IMR-90 (cell line): ENCODE data around the gene TCN1. TPM values are rescaled to one million over a fixed set of nuclear protein-coding genes. Genes with fewer than 3 reads are reported as not detected.

Experiments used
- ATAC-seq: fragments of 200-7000 bp; cut with Tn5 transposase; 2 replicates; pipeline ENCODE4 v1.9.1; 2020; ENCODE audit warnings: low read depth, mild to moderate bottlenecking, moderate library complexity
- BruUV-seq: library from RNA; stranded (reverse); fragments of 400-500 nt; replicated peaks from 2 replicates; lab custom pipeline; 2021; lab: Mats Ljungman, UMichigan
- CTCF ChIA-PET: fragments of 300-600 bp; formaldehyde crosslinking; extraction: SDS; loops from one replicate; lab custom pipeline; 2021; ENCODE audit warnings: antibody characterized with exemption; lab: Yijun Ruan, JAX
- POLR2A ChIA-PET: fragments of 300-600 bp; sonication (Branson Sonifier 250); formaldehyde crosslinking; loops from one replicate; lab custom pipeline; 2022; ENCODE audit warnings: antibody characterized with exemption; ENCODE audit not compliant: unreplicated experiment; lab: Charles Lee
- DNase-seq: peaks from one replicate; pipeline ENCODE4 v3.0.0; 2013
- H2AFZ ChIP-seq: replicated peaks from 2 replicates; pipeline ENCODE3; 2013; ENCODE audit warnings: low read length, mild to moderate bottlenecking; ENCODE audit not compliant: poor library complexity
- H2AK5ac ChIP-seq: 2 replicates; pipeline ENCODE4 v1.6.1; 2013; ENCODE audit warnings: low read depth, low read length, inconsistent platforms
- H2AK9ac ChIP-seq: replicated peaks from 2 replicates; pipeline ENCODE3; 2013; ENCODE audit warnings: mild to moderate bottlenecking, low read depth, low read length, moderate library complexity; ENCODE audit not compliant: poor library complexity
- H2BK120ac ChIP-seq: 2 replicates; pipeline ENCODE4 v1.6.1; 2013; ENCODE audit warnings: low read depth, low read length, inconsistent platforms
- H2BK15ac ChIP-seq: 3 replicates; pipeline ENCODE4 v1.6.1; 2013; ENCODE audit warnings: low read depth, low read length, inconsistent platforms
- H2BK20ac ChIP-seq: 2 replicates; pipeline ENCODE4 v1.6.1; 2013; ENCODE audit warnings: low read depth, mild to moderate bottlenecking, inconsistent platforms, low read length, moderate library complexity
- H2BK5ac ChIP-seq: 2 replicates; pipeline ENCODE4 v1.6.1; 2013; ENCODE audit warnings: mild to moderate bottlenecking, low read depth, low read length, inconsistent platforms; ENCODE audit not compliant: poor library complexity, severe bottlenecking
- H3K14ac ChIP-seq: replicated peaks from 2 replicates; pipeline ENCODE4 v1.6.1; 2013; ENCODE audit warnings: low read depth, low read length, inconsistent platforms
- H3K18ac ChIP-seq: 2 replicates; pipeline ENCODE4 v1.6.1; 2013; ENCODE audit warnings: low read depth, low read length, control low read depth
- H3K23ac ChIP-seq: 2 replicates; pipeline ENCODE4 v1.6.1; 2013; ENCODE audit warnings: low read depth, low read length, inconsistent platforms
- H3K27ac ChIP-seq: 2 replicates; pipeline ENCODE4 v1.5.1; 2013; ENCODE audit warnings: mild to moderate bottlenecking, control low read depth, low read length; ENCODE audit not compliant: insufficient read depth
- H3K27me3 ChIP-seq: 2 replicates; pipeline ENCODE4 v1.6.1; 2013; ENCODE audit warnings: low read length; ENCODE audit not compliant: control insufficient read depth, insufficient read depth
- H3K36me3 ChIP-seq: 2 replicates; pipeline ENCODE4 v1.6.1; 2013; ENCODE audit warnings: low read length, mixed read lengths; ENCODE audit not compliant: control insufficient read depth, insufficient read depth
- H3K4ac ChIP-seq: 2 replicates; pipeline ENCODE4 v1.6.1; 2013; ENCODE audit warnings: low read depth, low read length, inconsistent platforms
- H3K4me1 ChIP-seq: 2 replicates; pipeline ENCODE4 v1.6.1; 2013; ENCODE audit warnings: low read length, mixed read lengths; ENCODE audit not compliant: control insufficient read depth, insufficient read depth
- H3K4me2 ChIP-seq: 2 replicates; pipeline ENCODE4 v1.6.1; 2013; ENCODE audit warnings: low read depth, mild to moderate bottlenecking, control low read depth, low read length, moderate library complexity
- H3K4me3 ChIP-seq: 2 replicates; pipeline ENCODE4 v1.5.1; 2013; ENCODE audit warnings: low read depth, mild to moderate bottlenecking, control low read depth, low read length, moderate library complexity; ENCODE audit not compliant: insufficient read depth
- H3K56ac ChIP-seq: 2 replicates; pipeline ENCODE4 v1.6.1; 2013; ENCODE audit warnings: low read length, inconsistent platforms; ENCODE audit not compliant: insufficient read depth; ENCODE audit errors: extremely low read depth
- H3K79me1 ChIP-seq, 2 experiments: 2 replicates each; pipeline ENCODE4 v1.6.1; 2013; ENCODE audit warnings: low read length in 2 of 2, inconsistent platforms in 1 of 2, low read depth in 1 of 2
- H3K9ac ChIP-seq: 2 replicates; pipeline ENCODE4 v1.6.1; 2013; ENCODE audit warnings: low read depth, low read length, control low read depth
- H3K9me1 ChIP-seq: 2 replicates; pipeline ENCODE4 v1.6.1; 2013; ENCODE audit warnings: low read length, inconsistent platforms; ENCODE audit not compliant: insufficient read depth
- H3K9me3 ChIP-seq: 2 replicates; pipeline ENCODE4 v1.6.1; 2013; ENCODE audit warnings: low read length; ENCODE audit not compliant: control insufficient read depth, insufficient read depth
- H4K20me1 ChIP-seq: 2 replicates; pipeline ENCODE4 v1.6.1; 2013; ENCODE audit warnings: low read length, inconsistent platforms; ENCODE audit not compliant: insufficient read depth
- H4K5ac ChIP-seq: 2 replicates; pipeline ENCODE4 v1.6.1; 2013; ENCODE audit warnings: mild to moderate bottlenecking, low read depth, low read length, control low read depth
- H4K8ac ChIP-seq, 2 experiments: 2 replicates each; pipeline ENCODE4 v1.6.1; 2013; ENCODE audit warnings: low read depth in 2 of 2, low read length in 2 of 2, control low read depth in 1 of 2, inconsistent platforms in 1 of 2
- H4K91ac ChIP-seq: 2 replicates; pipeline ENCODE4 v1.6.1; 2013; ENCODE audit warnings: low read depth, low read length, inconsistent platforms; ENCODE audit not compliant: insufficient read depth
- BHLHE40 ChIP-seq: fragments of 150-350 bp; IDR thresholded peaks from 2 replicates; pipeline ENCODE4 v1.6.1; 2016; ENCODE audit warnings: mild to moderate bottlenecking, low read depth, low read length
- CEBPB ChIP-seq: IDR thresholded peaks from 2 replicates; pipeline ENCODE4 v1.6.1; 2012; ENCODE audit warnings: low read depth, low read length, improper control_type of control experiment
- CHD1 ChIP-seq: IDR thresholded peaks from 2 replicates; pipeline ENCODE4 v1.6.1; 2012; ENCODE audit warnings: low read depth, low read length, improper control_type of control experiment
- FOS ChIP-seq: fragments of 150-350 bp; IDR thresholded peaks from 2 replicates; pipeline ENCODE4 v1.6.1; 2016; ENCODE audit warnings: low read depth, low read length
- MAFK ChIP-seq: IDR thresholded peaks from 2 replicates; pipeline ENCODE4 v1.6.1; 2012; ENCODE audit warnings: low read depth, low read length, improper control_type of control experiment
- MAZ ChIP-seq: IDR thresholded peaks from 2 replicates; pipeline ENCODE4 v1.6.1; 2012; ENCODE audit warnings: low read depth, mild to moderate bottlenecking, low read length, improper control_type of control experiment, moderate library complexity, borderline replicate concordance
- NFE2L2 ChIP-seq: fragments of 150-350 bp; IDR thresholded peaks from 2 replicates; pipeline ENCODE4 v1.6.1; 2016; ENCODE audit warnings: low read depth, mild to moderate bottlenecking, low read length
- POLR2A ChIP-seq: IDR thresholded peaks from 2 replicates; pipeline ENCODE4 v1.6.1; 2012; ENCODE audit warnings: mild to moderate bottlenecking, low read depth, low read length
- RAD21 ChIP-seq: IDR thresholded peaks from 2 replicates; pipeline ENCODE4 v1.6.1; 2012; ENCODE audit warnings: low read length, improper control_type of control experiment
- RCOR1 ChIP-seq: IDR thresholded peaks from 2 replicates; pipeline ENCODE4 v1.6.1; 2012; ENCODE audit warnings: mild to moderate bottlenecking, low read length, improper control_type of control experiment; ENCODE audit not compliant: insufficient replicate concordance
- RFX5 ChIP-seq: IDR thresholded peaks from 2 replicates; pipeline ENCODE4 v1.8.0; 2012; ENCODE audit warnings: low read depth, mild to moderate bottlenecking, low read length, moderate library complexity
- SMC3 ChIP-seq: fragments of 150-350 bp; IDR thresholded peaks from 2 replicates; pipeline ENCODE4 v1.6.1; 2016; ENCODE audit warnings: low read depth, mild to moderate bottlenecking, antibody characterized with exemption, low read length, moderate library complexity
- USF2 ChIP-seq: fragments of 150-350 bp; IDR thresholded peaks from 2 replicates; pipeline ENCODE4 v1.6.1; 2017; ENCODE audit warnings: mild to moderate bottlenecking, antibody characterized with exemption, low read length, low read depth
- WGBS, 2 experiments: methylation state at CpG; one replicate each; pipeline versions ENCODE4 v1.1.5 to v1.1.7; 2013; ENCODE audit warnings: missing lambda C conversion rate in 2 of 2; ENCODE audit not compliant: insufficient read length in 1 of 2; ENCODE audit errors: extremely low coverage in 2 of 2; 5-methylcytosine and 5-hydroxymethylcytosine counted together
- dilution Hi-C: fragments of 300-500 bp; cut with HindIII; formaldehyde crosslinking; loops from one replicate; pipeline ENCODE4 v1.14.3; 2018; ENCODE audit warnings: low sequenced_read_pairs; ENCODE audit not compliant: unreplicated experiment
- in situ Hi-C: fragments of 300-500 bp; cut with MboI; formaldehyde crosslinking; loops from 3 replicates; pipeline ENCODE4 v1.14.3; 2019; ENCODE audit warnings: low sequenced_read_pairs, inconsistent platforms, mixed read lengths
- intact Hi-C: fragments of 100-400 bp; cut with micrococcal nuclease; formaldehyde crosslinking; loops from 2 replicates; pipeline ENCODE4 v1.10.0; 2022
- polyA plus RNA-seq, 3 experiments: library from polyadenylated mRNA; depleted of rRNA; stranded (reverse); fragments of >200 nt; gene quantifications; 2 replicates each; pipeline ENCODE4 v1.2.3, GENCODE V29; 2012; ENCODE audit warnings: low replicate concordance in 1 of 3
- total RNA-seq: library from RNA; depleted of rRNA; stranded (reverse); fragments of >200 nt; gene quantifications from 2 replicates; pipeline ENCODE4 v1.2.3, GENCODE V29; 2012
- TF ChIP-seq, protein P1 (sequence below): fragments of 150-350 bp; IDR thresholded peaks from 2 replicates; pipeline ENCODE4 v1.6.1; 2016; ENCODE audit warnings: low read depth, mild to moderate bottlenecking, low read length, moderate library complexity, borderline replicate concordance
- TF ChIP-seq, protein P2 (sequence below): conservative IDR thresholded peaks from 2 replicates; pipeline ENCODE4 v1.5.1; 2012; ENCODE audit warnings: mild to moderate bottlenecking, low read depth, low read length, improper control_type of control experiment

Gene TCN1
- total and polyA plus RNA-seq, 2 of the 4 experiments (the other 2 are of a cell fraction): not detected

GRCh38 chr11:59857439-59858434, 8.6 kb downstream of the TCN1 start:
- in situ Hi-C loops (no loop called here), dilution Hi-C loops (no loop called here), intact Hi-C loops (no loop called here)
- Histone ChIP-seq H4K5ac (no peak overlapping the region), H3K79me1 (no peaks in the 10 kb centered on the region), H3K23ac (no peak overlapping the region), H4K91ac (no peak overlapping the region), H3K4me3 (no peak overlapping the region), H2AK9ac (no peak overlapping the region), H4K20me1 (no peaks in the 10 kb centered on the region), H2BK120ac (no peak overlapping the region), H3K9me3 (no peaks in the 10 kb centered on the region), H3K9me1 (no peaks in the 10 kb centered on the region), H2BK15ac (no peak overlapping the region), H3K14ac (no peak overlapping the region), H3K4me1 (no peaks in the 10 kb centered on the region), H3K9ac (no peak overlapping the region), H2BK20ac (no peak overlapping the region), H2AK5ac (no peak overlapping the region), H2BK5ac (no peak overlapping the region), H3K18ac (no peak overlapping the region), H3K36me3 (no peaks in the 10 kb centered on the region), H3K27me3 (no peaks in the 10 kb centered on the region), H3K56ac (no peak overlapping the region), H2AFZ (no peak overlapping the region), H3K4ac (no peak overlapping the region), H3K27ac (no peak overlapping the region), H3K4me2 (no peak overlapping the region), H4K8ac (no peak overlapping the region)
- DNase-seq (no peak), ATAC-seq (no peak)
- 0% methylated on average over 1 of the region's 10 CpGs; no CpG with 5 or more reads in 1 of the 2 experiments for WGBS, 2 experiments
- no TSS peak for BruUV-seq
- POLR2A ChIA-PET: no interaction called here
- CTCF ChIA-PET: no interaction called here
- TF ChIP-seq FOS: no peak
- TF ChIP-seq, protein P1, sequence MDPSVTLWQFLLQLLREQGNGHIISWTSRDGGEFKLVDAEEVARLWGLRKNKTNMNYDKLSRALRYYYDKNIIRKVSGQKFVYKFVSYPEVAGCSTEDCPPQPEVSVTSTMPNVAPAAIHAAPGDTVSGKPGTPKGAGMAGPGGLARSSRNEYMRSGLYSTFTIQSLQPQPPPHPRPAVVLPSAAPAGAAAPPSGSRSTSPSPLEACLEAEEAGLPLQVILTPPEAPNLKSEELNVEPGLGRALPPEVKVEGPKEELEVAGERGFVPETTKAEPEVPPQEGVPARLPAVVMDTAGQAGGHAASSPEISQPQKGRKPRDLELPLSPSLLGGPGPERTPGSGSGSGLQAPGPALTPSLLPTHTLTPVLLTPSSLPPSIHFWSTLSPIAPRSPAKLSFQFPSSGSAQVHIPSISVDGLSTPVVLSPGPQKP: no peak
- no peak for TF ChIP-seq MAZ
- TF ChIP-seq, protein P2, sequence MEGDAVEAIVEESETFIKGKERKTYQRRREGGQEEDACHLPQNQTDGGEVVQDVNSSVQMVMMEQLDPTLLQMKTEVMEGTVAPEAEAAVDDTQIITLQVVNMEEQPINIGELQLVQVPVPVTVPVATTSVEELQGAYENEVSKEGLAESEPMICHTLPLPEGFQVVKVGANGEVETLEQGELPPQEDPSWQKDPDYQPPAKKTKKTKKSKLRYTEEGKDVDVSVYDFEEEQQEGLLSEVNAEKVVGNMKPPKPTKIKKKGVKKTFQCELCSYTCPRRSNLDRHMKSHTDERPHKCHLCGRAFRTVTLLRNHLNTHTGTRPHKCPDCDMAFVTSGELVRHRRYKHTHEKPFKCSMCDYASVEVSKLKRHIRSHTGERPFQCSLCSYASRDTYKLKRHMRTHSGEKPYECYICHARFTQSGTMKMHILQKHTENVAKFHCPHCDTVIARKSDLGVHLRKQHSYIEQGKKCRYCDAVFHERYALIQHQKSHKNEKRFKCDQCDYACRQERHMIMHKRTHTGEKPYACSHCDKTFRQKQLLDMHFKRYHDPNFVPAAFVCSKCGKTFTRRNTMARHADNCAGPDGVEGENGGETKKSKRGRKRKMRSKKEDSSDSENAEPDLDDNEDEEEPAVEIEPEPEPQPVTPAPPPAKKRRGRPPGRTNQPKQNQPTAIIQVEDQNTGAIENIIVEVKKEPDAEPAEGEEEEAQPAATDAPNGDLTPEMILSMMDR: no peak
- no peak for TF ChIP-seq POLR2A
- TF ChIP-seq RAD21: no peak
- TF ChIP-seq NFE2L2: no peak
- TF ChIP-seq CHD1: no peak
- TF ChIP-seq RCOR1: no peak
- no peak for TF ChIP-seq SMC3
- TF ChIP-seq USF2: no peak
- no peak for TF ChIP-seq BHLHE40
- TF ChIP-seq MAFK: no peak
- TF ChIP-seq CEBPB: no peak
- TF ChIP-seq RFX5: no peak
